Stimulated activated CD4-positive, alpha-beta T cell treated with anti-CD3 and anti-CD28 coated beads, Interleukin-2, amount 100 ng/mL, for 48 hours (primary cell): ENCODE measurements around the gene KIF1B.

Experiments used
- DNase-seq, 2 donors: peaks; one replicate each; pipeline ENCODE4 v3.0.0-alpha.2; 2020

Gene KIF1B

GRCh38 chr1:10209905-10210810 is at the start of gene KIF1B:
Gene KIF1B, plus strand, starts transcription at chr1:10210570. Its CDS starts 21,759 bp downstream, at chr1:10232329.
- DNase-seq = peak; percentile 94 to 96

DNA sequence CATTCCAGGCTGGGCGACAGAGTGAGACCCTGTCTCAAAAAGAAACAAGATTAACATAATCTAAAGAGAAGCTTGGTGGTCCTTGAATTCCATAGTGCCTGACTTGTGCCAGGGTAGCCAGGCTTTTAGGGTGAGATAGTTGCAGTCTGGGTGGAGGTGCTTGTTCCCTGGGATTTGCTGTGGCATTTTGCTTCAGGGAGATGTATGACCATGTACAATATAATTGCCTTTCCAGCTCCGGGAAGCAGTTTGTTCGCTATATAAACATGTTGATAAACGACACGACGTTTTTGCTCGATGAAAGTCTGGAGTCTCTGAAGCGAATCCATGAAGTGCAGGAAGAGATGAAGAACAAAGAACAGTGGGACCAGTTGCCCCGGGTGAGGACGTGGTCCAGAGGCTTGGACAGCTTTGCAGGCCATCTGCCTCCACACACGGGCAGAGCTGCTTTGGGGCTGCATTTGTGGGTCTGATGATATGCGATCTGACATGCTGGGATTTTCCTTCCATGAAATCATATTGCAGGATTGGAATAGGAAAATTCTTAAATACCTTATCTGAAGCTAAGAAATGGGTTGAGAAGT is 49.4 kb upstream of the KIF1B start:
- no peak for DNase-seq

DNA sequence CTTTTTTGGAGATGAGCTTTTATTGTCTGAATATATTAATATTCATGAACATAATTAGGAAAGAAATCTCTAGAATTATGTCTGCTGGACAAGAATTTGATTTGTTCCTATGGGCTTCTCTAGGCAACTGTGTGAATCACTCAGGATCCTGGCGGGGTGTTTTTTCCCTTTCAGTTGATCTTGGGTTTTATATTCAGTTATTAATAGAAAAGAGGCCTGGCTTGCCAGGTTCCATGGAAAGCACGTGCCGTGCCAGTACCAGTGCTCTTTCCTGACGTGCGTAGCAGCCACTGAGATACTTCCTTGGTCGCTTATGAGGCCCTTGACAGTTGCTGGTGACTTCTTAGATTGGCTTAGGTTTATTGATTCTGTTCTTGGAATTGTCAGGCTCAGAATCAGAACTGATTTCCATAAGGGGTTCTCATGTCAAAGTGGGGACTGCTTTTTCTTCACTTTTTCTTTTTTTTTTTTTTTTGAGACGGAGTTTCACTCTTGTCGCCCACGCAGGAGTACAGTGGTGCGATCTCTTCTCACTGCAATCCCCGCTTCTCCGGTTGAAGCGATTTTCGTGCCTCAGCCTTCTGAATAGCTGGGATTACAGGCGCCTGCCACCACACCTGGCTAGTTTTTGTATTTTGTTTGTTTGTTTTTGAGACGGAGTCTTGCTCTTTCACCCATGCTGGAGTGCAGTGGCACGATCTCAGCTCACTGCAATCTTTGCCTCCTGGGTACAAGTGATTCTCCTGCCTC is 48.7 kb upstream of the KIF1B start:
- DNase-seq = no peak

DNA sequence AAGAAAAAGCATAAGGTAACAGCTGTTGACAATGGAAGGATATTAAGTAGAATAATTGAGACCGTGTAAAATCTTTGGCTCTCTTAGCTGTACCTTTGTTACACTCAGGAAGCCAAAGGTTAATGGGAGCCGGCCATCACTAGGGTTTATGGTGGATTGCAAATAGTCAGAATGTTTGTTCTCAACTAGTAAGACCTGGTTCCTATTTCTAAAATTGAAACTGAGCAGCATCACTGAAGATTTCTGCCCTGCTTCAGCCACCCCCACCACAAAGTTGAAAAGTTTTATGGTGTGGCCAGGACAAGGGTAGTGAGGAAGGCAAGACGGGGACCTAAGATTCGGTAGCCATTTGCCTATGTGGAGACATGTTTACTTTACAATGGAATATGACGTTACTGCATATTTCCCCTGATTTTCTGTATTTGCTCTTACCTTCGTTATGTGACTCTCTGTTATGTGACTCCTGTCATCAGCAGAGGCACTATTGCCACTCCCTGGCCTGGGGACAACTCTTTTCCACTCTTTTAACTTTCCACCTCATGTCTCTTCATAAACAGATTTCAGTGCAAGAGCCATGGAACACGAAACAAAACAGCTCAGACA is 41.4 kb upstream of the KIF1B start:
- no peak for DNase-seq

DNA sequence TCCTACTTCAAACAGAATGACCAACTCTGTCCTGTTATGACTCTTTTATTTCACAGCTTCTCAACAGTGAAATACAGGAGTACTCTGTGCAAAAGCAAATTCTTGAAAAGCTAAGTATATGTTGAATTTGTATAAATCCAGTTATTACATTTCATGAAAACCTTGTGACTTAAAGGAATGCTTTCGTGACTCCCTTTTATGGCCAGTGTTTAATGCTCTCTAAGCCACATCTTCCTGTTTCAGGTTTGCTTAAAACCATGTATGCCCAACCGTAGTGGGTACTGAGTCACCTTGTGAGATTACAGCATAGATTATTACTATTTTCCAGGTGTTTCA is 40.2 kb upstream of the KIF1B start:
- DNase-seq = no peak

GRCh38 chr1:10171105-10171767 is 39.1 kb upstream of the KIF1B start:
- DNase-seq = no peak

DNA sequence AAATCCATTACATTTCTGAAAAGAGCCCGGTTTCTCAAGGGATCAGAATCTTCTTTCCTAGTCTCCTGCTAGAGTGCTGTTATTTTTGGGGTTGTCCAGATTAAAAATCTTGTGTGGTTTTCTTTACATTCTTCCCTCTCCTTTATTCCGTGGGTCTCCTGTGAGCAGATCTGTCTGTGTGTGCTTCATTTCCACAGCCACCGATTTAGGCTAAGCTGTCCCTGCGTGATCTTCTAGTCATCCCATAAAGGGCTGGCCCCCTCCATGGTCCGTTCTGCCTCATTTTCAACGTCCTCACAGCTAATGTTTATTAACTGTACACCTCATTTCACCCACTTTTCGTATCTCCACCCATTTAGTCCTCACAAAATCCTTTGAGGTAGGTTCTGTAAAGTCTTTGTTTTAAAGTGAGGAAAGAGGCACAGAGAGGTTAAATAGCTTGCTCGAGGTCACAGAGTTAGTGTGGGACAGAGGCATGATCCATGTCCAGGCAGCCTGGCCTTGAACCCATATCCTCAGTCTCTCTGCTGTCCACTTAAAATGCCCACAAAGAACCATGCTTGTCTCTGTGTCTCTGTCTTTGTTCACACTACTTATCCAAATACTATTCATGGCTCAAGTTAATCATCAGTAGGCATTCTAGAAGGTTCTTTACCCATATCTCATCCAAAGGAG is 38.2 kb upstream of the KIF1B start:
- no peak for DNase-seq

GRCh38 chr1:10173582-10173981 is 36.8 kb upstream of the KIF1B start:
- DNase-seq = no peak

GRCh38 chr1:10177876-10178275 is 32.5 kb upstream of the KIF1B start:
- DNase-seq = no peak

- DNase-seq = no peak
Measured at GRCh38 chr1:10178597-10179405, 31.6 kb upstream of the KIF1B start.

- no peak for DNase-seq
Measured at GRCh38 chr1:10179406-10180091, 30.8 kb upstream of the KIF1B start.

- DNase-seq = no peak
Measured at GRCh38 chr1:10181154-10181553, 29.2 kb upstream of the KIF1B start.

DNA sequence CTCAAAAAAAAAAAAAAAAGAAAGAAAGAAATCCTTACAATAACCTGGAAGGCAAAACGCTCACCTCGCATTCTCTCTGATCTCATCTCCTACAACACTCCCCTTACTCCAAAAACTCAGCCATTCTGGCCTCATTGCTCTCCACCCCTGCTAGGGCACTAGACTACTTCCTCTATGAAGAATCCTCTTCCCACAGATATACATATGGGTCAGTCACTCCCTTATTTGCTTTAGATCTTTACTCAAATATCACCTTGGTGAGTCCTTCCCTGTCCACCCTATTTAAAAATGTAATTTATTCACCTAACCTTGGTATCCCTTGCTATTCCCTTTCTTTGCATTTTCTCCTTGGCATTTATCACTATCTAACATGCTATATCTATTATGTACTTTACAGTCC is 24.6 kb upstream of the KIF1B start:
- no peak for DNase-seq

DNA sequence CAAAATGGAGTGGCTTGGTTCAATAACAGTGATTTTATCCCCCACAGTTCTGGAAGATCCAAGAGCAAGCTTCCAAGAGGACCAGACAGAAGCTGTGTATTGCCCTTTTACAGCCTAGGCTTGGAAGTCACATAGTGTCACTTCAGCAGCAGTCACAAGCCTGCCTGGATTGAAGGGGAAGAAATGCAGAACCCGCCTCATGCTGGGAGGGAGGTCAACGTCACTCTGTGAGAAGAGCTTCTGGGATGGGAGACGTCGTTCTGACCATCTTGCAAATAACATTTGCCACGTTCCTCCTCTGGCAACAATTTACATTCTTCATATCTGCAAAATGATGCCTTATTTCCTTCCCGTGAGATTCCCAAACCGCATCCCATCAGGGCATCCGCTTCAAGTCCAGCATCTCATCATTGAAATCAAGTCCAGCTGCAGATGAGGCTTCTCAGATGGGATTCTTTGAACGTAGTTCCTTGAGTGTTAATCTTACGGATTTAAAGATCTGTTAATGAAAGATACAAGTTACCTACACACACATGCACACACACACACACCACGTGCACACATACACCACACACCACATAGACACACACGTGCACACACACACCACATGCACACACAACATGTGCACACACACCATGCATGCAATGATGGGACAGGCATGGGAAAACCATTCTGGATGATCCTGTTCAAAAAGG is 23.9 kb upstream of the KIF1B start:
- no peak for DNase-seq

GRCh38 chr1:10187026-10187334 is 23.4 kb upstream of the KIF1B start:
- no peak for DNase-seq

DNA sequence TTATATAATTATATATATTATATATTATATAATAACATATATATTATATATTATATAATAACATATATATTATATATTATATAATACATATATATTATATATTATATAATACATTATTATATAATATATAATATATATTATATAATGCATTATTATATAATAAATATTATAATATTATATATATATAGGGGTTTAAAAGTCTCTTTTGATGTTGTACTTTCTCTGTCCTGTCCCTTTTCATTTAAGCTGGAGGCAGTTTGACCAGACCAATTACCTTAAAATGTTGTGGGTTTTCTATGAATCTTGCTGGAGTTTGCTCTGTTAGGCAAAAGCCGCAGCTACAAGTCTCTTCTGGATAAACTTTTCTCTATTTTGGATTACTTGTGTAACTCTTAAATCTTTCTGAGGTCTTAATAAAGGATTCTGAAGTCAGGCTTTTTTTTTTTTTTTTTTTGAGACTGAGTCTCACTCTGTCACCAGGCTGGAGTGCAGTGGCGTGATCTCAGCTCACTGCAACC is 22.2 kb upstream of the KIF1B start:
- DNase-seq = no peak

GRCh38 chr1:10189659-10190058 is 20.7 kb upstream of the KIF1B start:
- DNase-seq = no peak

DNA sequence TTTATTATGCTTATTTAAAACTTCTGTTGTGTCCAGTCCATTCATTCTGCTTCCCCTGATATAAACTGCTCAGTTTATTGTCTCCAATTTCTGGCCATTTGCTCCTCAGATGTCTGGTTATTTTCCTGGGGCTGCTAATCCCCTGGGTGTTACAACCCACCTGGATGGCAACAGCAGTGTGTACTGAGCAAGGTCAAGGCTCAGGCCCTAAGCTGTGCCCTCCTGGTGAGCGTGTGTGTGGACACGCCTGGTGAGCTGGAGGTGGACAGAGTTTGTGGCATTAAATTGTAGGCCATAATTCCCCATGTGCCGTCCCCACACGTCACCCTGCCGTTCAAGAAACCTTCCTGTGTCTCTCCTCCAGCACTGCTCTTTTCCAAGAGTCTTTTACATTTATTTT is 18.1 kb upstream of the KIF1B start:
- DNase-seq = no peak

DNA sequence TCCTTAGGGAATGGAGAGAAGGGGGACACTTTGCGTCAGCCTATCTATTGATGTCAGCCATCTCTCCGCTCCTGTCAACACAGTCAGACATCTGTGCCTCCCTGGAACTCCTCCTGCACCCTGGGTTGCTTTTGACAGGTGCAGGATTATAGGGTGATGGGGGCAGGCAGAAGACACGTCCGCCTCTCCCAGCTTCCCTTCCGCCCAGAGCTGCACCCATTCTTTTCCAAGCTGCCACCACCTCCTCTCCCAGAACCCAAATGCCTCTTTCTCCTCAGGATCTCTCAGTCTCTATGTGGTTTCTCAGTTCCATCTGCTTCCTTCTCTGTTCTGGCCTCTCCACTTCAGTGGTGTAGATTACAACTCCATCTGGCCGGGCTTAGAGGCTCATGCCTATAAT is 17.1 kb upstream of the KIF1B start:
- DNase-seq = no peak

- DNase-seq = no peak
Measured at GRCh38 chr1:10195570-10195969, 14.8 kb upstream of the KIF1B start.
